GM19455 (cell line): ENCODE results near the gene SNX30.

ENCODE experiments used
- ATAC-seq: cut with Tn5 transposase; IDR thresholded peaks from one replicate; pipeline ENCODE4 v1.9.1; 2021; ENCODE audit not compliant: unreplicated experiment

Gene SNX30

DNA sequence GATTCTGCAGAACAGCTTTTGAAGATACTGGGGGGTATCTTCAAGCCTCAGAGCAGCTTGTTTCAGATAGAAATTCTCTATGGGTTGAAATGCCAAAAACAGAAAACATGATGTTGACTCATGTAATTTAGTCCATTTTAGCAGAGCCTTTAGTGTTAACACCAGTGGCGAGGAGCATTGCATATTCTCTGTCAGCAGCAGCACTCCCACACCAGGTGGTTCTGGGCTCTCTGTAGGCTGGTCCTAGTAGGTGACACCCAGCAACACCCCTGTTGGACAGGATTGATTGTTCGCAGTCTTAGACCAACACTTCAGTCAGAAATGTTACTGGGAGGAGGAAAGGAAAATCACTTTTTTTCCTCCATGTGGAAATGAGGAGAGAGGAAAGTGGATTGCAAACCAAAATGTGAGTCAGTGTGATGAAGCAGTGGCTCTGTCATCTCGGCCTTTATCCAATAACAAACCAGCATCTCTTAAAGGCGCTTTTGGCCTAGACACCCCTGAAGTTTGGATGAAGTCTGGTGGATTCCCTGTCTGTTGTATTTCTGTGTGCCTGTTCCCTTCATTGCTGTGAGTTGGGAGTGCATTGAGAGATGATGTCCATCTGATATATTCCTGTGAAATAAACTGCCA lies 123.3 kb downstream of the SNX30 start:
- ATAC-seq = no peak

DNA sequence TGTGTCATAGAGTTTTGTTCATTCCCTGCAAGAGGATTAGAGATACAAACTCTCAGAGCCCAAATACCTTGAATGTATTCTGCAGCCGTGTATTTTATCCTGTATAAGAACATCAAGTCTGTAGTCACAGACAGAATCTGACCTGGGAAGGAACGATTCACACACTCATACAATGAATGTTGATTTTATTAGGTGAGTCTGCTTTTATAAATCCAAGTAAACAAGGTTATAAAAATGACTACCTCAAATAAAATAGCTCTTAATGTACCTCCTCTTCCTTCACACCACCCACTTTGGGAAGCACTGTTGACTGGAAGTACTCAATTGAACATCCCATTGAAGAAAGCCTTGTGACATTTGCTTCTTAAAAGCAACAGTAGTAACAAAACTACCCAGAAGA lies 128.2 kb downstream of the SNX30 start:
- ATAC-seq = no peak

DNA sequence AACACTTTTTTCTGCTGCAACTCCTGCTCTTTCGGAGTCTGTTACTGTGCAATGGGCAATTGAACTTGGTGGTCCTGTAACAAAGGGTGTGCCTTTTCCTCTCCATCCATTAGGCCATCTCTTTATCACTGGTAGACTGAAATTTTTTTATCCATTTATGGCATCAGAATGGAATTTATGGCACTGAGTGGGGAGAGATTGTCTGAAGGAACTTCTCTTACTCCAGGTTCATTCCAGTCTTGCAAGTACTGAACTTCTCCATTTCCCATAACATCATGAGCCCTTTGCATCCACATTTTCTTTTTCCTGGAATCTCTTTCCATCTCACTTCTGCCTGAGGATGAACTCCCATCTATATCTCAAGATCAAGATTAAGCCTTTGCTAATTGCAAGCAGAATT lies 130.1 kb downstream of the SNX30 start:
- no peak for ATAC-seq

DNA sequence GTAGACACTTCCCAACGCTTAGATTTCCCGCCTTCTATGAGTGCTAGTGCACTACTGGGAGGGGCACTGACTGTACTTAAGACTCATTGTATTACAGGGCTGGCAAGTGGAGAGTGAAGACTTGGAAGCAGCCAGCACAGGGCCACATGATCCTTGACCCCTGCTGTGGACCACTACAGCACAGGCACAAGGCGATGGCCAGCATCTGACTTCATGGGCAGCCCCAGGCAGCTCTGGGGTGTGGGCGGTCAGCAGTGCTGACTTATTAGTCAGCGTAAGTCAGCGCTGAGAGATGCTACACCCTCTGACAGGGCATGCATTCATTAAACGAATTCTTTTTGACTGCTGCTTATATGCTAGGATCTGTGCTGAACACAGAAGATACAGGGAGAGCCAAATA lies 130.8 kb downstream of the SNX30 start:
- ATAC-seq = no peak

DNA sequence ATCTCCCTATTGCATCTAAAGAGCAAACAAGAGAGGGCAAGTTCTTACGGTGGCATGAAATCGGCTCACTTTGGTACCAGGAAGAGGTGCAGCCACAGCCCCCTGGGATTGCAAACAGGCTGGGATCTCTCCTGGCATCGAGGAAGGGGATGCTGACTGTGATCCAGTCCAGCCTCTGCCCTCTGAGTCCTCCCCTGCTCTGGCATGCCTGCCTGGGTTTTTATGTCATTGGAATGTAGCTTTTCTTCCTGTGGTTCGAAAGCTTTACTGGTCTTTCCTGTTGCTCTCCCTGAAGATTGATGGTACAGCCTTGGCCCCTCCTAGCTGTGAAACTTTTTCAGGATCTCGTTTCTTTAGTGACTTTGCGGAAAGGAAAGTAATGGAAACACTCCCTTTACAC lies 133.5 kb downstream of the SNX30 start:
- no peak for ATAC-seq

DNA sequence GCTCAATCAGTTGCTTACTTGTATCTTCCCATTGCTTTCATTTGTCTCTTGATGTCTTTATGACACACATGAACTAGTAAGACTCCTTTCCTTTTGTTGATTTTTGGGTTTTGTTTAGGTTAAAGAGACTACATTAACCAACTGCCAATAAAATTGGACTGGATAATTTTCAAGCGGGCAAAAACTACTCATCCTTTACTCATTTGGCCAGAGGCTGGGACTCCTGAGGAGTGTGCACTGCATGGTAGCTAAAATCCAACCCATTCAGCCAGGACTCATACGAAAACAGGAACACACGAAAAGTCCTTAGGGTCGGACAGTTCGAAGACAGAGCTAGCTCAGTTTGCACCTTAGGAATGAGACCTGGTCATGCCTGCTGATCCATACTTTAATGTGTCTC lies 134.2 kb downstream of the SNX30 start:
- no peak for ATAC-seq

DNA sequence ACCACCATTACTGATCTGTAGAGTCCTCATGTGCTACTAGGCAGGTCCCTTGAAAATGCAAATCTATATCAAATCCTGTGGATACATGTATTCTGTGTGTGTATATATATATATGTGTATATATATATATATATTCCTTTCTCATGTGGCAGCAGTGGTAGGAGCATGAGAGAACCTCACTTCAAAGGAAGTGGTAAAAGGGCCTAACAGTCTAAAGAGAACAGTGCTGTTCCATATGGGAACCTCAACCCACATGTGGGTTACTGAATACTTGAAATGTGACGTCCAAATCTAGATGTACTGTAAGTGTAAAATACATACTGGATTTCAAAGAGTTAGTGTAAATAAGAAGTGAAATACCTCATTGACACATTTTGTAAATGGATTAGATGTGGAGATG lies 134.8 kb downstream of the SNX30 start:
- ATAC-seq = no peak

DNA sequence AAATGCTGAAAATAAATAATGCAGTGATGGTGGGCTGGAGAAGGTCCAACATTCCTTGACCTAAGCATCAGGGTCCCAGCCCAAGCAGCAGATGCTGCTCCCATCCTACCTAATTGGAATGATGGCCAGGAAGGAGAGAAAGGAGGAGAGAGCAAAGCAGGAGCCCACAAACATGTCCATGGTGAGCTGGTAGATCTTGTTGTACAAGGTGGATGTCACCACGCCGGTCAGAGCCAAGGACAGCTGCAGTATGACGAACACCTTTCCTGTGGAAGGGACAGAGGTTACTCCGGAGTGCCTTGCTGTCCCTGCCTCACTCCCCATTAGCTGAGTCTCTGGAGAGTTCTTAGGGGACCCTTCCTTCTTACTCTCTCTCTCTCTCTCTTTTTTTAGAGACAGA lies 135.8 kb downstream of the SNX30 start:
- no peak for ATAC-seq

DNA sequence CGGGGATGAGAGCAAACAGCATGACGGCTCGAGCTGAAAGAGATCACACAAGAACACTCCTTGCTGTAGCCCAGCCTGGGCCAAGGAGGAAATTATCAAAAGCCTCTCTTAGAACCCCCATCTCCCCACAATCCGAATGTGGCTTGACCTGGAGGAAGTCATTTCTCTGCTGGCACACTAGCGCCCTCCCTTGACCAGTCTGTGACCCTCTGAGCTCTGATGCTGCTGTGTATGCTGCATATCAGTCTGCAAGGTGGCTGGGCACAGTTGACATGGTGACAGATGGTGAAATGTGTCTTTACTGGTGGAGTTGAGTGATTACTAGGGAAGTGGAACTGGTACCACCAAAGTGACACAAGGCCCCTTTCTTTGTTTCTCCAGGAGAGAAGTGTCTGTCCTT lies 136.8 kb downstream of the SNX30 start:
- ATAC-seq = no peak

DNA sequence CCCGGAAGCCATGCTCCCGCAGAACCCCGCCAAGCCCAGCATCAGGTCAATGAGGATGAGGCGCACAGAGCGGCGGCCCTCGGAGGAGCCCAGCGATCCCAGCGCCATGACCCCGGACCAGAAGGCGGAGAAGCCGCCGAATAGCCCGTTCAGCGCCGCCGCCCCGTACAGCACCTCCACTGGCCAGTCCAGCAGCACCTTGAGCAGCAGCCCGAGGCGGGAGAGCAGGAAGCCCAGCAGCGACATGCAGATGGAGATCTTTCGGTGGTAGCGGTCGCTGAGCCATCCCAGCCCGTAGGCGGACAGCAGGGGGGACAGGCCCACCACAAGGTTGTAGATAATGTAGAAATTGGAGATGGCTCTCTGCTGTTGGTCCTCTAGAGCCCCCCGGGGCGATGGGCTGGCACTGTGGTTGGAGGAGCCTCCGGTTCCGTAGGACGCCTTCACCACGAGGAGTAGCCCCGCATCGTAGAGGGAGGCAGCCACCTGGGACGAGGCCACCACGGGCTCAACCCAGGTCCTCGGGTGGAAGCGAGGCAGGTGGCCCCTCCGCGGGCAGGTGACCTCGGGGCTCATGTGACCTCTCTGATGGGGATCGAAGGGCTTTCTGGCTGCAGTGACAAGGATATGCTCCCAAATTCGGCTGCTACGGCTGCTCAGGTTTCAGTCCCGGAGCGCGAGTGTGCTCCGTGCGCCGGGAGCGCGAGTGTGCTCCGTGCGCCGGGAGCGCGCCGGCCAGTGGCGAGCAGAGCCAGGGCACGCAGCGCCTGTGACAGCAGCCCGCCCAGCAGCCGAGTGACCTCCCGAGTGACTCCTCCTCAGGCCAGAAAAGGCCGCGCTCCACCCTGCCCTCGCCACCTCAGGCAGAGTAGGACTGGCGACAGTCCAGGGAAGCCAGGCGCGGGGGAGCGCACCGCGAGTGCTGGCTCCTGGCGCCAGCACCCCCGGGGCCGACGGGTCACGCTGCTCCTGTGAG lies 139.8 kb downstream of the SNX30 start, which contains the start of gene SLC46A2:
Gene SLC46A2 (minus strand): TSS at position 771 of the 976 bp plus-strand sequence. CDS start 195 bp downstream, at position 576.
- ATAC-seq = no peak

DNA sequence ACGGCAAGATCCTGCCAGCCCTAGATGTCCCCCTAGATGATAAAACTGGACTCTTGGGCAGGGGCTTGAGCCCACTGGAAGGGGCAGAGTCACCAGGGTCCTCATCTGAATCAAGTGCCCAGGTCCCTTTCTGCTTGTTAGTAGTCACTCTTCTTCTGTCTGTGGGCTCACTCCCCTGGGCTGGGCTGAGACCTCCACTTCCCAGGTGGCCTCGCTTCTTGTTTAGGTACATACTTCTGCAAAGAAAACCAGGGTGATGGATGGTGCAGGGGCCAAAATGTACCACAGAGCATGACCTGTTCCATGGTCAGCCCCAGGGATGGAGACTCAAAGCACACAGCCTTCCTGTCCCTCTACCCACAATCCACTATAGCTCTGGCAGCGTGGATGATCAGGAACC lies 141.0 kb downstream of the SNX30 start:
- no peak for ATAC-seq

DNA sequence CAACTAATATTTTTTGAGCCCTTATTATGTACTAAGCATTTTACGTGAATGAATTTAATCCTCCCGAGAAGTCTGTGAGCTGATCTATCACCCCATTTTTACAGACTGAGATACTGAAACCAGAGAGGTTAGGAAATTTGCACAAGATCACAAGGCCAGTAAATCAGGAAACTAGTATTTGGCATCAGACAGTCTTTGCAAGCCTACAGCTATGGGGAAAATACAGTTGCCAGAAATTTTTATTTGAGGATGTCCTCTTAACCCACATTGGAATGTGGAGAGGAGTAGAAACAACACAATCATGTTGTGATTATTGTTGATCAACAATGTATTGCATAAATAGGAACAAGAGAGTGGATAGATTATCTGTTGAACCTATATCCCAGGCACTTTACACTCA lies 142.4 kb downstream of the SNX30 start:
- ATAC-seq = no peak

DNA sequence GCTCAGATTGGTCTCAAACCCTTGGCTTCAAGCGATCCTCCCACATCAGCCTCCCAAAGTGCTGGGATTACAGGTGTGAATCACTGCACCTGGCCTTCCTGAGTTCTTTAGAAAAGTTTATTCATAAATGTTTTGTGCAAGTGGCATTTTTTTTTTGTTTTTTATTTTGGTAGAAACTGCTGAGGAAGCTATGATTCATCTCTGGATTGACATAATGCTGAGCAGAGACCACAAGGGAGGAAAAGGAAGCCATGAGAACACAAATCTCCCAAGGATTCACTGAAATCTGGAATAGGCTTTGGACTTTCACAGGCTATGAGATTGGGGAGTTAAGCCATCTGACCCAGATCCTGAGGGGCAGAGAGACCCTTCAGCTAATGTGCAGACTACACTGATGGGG lies 143.5 kb downstream of the SNX30 start:
- ATAC-seq = no peak

DNA sequence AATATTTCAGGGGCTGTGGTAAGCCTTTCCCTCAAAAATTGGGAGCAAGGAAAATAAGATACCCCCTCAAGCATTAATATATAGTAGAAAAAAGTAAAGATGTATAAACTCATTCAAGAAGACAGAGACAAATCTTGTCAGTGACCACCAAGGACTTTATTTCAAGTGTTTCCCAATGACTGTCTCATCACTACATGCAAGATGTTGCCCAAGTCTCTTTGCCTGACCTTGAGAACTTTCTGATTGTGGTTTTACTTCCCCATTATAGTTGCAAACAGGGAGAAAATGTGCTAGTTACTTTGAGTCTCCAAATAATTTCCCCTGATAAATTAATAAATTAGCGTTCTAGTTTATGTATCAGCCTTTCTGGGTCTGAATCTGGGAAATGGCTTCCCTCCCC lies 144.1 kb downstream of the SNX30 start:
- no peak for ATAC-seq

DNA sequence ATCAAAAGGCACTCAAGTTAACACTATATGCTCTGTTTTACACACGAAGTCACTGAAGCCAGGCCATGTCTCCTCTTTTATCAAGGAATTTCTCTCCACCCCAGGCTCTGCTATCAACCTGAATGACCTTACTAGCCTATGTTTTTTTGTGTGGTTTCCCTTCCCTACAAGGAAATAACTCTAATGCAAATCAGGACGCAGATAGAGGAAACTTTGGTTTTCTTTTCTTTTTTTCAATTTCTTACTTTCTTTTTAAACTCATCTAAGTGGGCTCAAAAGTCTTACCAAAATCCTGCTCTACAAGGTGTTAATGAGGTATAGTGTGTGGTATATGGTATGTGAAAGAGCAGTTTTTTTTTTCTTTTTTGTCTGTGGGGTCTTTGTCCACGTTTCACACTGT lies 145.6 kb downstream of the SNX30 start:
- ATAC-seq = no peak

DNA sequence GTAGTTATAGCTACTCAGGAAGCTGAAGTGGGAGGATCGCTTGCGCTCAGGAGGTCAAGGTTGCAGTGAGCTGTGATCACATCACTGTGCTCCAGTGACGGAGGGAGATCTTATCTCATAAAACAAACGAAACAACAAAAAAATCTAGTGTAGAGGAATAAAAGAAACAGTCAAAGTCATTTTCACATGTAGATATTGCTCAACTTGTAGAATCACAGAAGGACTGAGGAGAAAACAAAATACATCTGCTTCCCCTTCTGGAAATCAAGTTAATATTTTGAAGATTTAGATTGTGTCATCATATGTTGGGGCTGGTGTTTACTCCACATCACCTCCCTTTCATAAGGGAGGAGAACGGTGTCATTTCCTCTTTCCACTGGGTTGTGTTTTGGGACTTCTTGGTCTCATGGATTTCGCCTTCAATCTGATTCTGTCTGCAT lies 148.3 kb downstream of the SNX30 start:
- no peak for ATAC-seq

DNA sequence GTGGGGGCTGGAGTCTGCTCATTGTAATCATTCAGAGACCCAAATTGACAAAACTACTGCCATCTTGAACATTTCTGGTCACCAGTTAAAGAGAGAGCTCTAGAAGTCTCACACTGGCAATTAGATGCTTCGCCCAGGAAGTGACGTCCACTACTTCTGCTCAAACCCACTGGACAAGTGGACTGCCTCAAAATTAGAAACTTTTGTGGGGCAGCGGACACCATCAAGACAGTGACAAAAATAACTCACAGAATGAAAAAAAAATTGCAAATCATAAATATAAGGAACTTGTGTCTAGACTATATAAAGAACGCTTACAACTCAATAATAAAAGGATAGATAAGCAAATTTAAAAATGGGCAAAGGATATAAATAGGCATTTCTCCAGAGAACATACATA lies 149.9 kb downstream of the SNX30 start:
- ATAC-seq = no peak

DNA sequence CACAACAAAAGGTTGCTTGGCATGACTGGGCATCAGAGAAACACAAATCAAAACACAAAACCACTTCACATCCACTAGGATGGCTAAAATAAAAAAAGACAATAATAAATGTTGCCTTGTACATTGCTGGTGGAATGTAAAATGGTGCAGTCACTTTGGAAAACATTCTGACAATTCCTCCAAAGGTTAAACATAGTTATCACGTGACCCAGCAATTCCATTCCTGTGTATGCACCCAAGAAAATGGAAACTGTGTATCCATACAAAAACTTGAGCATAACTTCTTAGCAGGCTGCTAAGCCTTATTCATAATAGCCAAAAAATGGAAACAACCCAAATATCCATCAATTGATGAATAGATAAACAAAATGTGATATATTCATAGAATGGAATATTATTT lies 150.3 kb downstream of the SNX30 start:
- ATAC-seq = no peak

DNA sequence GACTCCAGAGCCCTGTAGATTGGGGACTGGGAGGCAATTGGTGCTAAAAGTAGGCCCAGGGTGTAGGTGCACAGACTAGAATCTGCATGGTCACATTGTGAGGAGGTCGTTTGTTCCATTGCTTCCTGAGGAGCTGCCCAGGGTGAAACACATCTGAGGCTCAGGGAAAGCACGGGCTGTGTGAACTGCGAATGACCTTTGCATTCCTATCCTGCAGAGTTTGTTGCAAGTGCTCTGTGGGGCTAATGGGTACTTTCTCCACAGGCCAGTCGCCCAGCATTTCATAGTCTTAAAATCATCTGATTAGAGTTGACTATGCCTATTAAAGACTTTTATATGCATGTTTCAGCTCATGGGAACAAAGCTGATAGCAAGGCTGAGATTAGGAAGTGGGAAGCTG lies 154.5 kb downstream of the SNX30 start:
- no peak for ATAC-seq

DNA sequence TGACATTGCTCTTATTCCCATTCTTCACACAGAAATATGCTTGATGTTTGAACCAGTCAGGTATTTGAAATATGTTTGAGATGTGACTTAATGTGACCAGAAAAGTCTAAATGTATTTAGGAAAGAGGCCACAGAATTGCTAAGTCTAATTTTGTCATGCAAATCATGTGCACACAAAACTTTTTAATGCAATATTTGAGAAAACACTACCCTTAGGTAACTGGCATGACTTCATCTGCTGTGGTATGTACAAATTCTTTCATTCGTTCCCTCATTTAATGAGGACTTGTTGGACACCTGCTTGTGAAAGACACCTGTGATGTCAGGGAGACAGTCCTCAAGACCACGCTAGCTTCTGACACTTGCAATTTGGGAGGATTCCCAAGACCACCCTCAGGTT lies 161.2 kb downstream of the SNX30 start:
- no peak for ATAC-seq

DNA sequence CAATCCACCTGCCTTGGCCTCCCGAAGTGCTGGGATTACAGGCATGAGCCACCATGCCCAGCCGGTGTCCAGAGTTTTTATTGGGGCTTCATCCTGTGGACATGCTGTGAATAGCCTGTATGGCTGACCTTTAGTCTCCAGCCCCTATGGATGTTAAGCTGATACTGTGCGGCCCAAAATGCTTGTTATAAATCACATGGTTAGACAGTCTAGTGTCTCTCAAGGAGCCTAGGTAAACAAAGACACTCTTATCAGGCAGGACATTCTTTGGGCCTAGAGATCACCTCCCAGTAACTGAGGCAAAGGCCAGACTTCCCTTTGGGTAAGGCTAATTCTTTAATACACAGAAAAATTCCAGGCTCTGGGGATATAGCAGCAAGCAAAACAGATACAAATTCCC lies 162.1 kb downstream of the SNX30 start:
- no peak for ATAC-seq

DNA sequence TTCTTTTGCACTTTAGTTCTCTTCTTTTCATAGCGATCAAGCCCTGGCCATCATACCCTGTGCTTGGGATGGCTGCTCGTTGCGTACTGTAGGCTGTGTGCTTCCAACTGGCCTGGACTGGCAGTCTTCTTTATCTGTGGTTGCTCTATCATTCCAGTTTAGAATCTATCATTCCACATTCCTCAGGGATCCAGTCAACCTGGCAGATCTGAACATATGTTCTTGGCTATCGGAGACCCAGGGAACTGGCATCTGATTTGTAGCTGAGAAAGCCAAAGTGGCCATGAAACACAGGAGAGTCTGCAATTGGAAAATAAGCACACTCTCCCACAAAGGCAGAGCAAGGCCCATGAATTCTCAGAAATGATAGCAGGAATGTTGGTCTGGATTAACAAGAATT lies 162.8 kb downstream of the SNX30 start:
- ATAC-seq = no peak
